ENCODE measurements around the gene ASMTL.
"Not testable (repeated sequence)": the region's sequence is repeated elsewhere in the genome, so short reads cannot be mapped to it uniquely, and the experiment has no call there.

Gene ASMTL, protein sequence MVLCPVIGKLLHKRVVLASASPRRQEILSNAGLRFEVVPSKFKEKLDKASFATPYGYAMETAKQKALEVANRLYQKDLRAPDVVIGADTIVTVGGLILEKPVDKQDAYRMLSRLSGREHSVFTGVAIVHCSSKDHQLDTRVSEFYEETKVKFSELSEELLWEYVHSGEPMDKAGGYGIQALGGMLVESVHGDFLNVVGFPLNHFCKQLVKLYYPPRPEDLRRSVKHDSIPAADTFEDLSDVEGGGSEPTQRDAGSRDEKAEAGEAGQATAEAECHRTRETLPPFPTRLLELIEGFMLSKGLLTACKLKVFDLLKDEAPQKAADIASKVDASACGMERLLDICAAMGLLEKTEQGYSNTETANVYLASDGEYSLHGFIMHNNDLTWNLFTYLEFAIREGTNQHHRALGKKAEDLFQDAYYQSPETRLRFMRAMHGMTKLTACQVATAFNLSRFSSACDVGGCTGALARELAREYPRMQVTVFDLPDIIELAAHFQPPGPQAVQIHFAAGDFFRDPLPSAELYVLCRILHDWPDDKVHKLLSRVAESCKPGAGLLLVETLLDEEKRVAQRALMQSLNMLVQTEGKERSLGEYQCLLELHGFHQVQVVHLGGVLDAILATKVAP

DNA sequence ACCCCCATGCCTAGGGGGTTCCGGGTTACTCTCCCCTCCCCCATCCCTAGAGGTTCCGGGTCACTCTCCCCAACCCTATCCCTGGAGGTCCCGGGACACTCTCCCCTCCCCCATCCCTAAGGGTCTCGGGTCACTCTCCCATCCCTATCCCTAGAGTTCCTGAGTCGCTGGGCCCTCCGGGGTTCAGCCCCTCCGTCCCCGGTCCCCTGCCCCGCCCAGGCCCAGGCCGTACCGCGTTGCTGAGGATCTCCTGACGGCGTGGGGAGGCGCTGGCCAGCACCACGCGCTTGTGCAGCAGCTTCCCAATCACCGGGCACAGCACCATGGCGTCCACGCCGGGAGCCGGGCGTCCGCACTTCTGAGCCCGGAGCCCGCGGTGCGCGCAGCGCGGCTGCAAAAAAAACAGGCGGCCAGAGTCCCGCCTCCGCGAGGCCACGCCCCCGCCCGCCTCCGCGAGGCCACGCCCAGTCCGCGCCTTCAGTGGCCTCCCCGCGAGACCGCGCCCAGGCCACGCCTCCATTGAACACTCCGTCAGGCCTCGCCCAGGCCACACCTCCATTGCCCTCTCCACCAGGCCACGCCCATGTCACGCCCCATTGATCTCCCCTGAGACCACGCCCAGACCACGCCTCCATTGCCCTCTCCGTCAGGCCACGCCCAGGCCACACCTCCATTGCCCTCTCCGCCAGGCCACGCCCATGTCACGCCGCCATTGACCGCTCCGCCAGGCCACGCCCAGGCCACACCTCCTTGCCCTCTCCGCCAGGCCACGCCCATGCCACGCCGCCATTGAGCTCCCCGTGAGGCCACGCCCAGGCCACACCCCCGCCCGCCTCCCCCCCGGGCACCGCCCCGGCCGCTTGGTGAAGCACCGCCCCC, at the start of gene ASMTL:
Gene ASMTL, minus strand, starts transcription at position 394 of the 879 bp plus-strand sequence. Its CDS starts 69 bp downstream, at position 325.
- DNase-seq (ENCODE audit: low read depth in 2 of 2) = peak; percentile 100

DNA sequence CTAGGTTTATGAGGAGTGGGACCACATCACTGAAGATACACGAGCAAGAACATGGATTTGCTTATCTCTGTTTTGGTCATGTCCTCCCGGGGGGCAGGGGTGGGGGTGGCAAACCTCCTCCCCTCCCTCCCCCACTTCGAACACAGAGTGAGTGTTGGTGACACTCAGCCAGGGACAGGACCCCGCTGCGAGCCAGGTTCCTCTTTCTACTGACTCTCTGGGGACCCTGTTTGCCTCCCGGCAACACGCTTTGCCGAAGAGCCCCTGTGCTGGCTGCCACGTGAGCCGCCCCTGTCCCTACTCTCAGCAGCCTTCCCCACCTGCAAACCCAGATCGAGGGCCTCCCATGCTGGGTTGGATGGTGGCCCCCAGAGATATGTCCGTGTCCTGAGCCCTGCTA, 49.5 kb upstream of the ASMTL start:
- no peak for DNase-seq (ENCODE audit: low read depth in 2 of 2)

DNA sequence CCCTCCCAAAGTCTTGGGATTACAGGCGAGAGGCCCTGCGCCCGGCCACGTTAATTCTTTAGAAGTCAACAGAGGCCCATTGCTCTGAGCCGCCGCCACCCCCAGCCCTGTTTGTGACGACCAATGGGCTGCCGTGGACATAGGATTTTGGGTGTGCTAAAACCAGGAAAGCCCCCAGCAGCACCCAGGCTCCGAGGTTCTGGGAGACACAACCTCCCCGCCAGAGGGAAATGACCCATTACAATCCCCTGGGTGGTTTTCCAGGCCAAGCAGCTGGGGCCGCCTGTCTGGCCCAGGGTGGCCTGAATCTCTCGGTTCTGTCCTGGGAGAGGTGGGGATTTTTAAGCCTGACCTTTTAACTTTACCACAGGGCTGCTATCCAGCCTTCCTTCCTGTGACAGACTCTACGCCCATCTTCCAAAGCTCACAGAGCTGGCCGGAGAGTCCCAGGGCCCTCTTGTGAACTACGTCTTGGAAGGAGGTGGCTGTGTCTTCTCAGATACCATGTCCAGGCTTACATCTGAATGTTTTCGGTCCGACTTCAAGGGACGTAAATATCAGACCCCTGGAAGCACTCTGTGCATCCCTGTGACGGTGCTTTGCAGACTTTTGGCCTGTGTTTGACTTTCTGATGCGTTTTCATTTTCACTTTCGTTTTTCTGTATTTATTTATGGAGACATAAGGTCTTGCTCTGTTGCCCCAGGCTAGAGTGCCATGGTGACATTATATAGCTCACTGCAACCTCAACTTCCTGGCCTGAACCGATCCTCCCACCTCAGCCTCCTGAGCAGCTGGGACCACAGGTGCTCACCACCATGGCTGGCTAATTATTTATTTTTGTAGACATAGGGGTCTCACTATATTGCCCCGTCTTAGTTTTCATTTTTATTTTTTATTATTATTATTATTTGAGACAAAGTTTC, 48.3 kb upstream of the ASMTL start:
- DNase-seq (ENCODE audit: low read depth in 2 of 2) = no peak

DNA sequence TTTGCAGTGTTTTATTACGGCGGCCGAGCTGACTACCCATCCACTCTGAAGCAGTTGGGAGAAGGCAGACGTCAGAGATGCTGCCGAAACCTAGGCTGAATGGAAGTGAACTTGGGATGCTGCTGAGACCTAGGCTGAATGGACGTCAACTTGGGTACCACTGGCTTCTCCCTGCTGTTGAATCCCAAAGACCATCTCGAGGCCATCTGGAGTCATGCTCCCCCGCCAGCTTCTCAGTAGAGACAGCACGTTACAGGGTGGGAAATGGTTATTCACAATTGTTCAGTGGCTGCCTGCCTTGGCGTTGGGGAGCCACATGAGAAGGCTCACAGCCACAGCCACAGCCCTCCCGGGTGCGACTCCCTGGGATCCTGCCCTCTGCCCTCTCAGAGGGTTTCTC, 43.4 kb upstream of the ASMTL start:
- no peak for DNase-seq (ENCODE audit: low read depth in 2 of 2)

DNA sequence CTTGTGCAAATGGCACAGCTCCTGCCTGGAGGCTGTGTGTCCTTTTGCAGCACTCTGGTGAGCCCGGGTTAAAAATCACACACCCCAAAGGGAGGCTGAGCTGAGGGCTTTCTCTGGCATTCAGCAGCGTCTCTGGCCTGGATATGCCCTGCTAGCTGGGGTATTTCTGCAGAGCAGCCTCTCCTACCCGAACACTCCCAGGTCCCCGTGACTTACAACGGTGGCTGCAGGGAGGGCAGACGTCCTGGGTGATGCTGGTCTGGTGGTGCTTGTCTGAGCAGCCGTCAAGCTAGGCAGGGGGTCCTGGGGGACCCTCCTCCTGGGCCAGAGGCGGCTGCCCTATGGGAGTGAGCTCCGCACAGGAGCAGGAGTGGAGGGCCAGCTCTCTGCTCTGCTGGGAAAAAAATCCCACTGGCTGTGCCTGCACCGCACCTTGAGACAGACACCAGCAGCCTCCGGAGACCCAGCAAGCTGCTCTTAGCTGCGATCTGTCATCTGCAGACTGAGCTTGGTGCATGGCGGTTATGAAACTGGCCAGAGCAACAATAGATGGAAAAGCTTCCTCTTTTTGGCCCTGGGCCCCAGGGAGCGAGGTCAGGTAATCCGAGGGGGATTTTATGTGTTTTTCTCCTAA, 41.3 kb upstream of the ASMTL start:
- DNase-seq (ENCODE audit: low read depth in 2 of 2) = no peak

DNA sequence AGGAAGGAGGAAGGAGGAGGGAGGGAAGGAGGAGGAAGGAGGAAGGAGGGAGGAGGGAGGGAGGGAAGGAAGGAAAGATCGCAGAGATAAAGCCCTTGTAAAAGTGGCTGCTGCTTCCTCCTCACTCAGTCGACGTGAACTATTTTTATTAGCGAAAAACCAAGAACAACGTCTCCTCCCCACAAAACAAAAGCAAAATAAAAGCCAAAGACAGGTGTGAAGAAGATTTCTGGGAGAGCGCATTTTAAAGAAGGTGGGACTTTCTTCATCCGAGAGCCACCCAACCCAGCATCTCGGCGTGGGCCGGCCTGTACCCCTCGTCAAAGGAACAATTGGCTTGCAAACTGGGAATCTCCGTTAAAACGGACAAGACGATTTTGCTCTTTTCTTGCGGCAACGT, 40.7 kb upstream of the ASMTL start:
- DNase-seq (ENCODE audit: low read depth in 2 of 2) = no peak

DNA sequence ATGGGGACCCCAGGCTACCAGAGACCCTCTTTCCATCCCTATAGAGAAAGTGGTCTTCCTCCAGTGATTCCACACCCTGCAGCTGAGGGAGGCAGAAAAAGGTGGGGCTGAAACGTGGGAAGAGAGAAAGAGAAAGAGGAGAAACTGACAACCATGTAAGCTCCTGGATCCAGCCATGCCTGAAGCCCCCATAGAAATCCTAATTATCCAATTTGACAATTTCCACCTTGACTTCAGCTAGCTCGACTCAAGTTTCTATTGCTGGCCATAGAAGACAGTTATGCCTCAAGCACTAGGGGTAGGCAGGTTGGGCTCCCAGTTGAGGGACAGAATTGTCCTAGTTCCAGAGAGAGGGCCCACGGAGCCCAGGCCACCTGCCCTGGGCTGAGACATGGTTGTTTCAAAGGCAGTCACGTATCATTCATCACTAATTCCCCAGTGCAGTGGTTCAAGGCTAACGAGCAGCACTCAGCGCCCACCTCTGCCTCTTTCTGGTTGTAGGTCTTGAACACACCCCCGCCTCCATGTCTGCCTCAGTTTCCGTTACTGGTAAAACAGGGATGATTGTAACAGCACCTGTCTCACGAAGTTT, 39.8 kb upstream of the ASMTL start:
- no peak for DNase-seq (ENCODE audit: low read depth in 2 of 2)

DNA sequence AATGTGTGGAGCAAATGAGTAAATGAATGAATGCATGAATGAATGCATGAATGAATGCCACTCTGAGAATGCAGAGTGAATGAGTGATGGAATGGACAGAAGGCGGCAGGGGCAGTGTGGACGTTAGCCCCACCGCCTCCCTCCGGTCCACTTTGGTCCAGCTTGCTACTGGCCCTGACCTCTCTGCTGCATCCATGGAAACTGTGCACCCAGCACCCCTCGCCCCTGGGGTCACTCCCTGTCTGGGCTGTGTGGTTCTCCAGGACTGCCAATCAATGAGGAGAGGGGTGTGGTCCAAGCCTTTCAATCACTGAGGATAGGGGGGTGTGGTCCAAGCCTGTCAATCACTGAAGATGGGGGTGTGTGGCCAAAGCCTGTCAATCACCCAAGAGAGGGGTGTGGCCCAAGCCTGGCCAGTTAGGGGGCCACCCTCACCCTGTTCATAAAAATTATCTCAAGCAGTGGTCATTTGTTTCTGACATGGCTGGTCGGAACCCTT, 39.2 kb upstream of the ASMTL start:
- DNase-seq (ENCODE audit: low read depth in 2 of 2) = peak in 1 of 2 experiments; percentile 52

DNA sequence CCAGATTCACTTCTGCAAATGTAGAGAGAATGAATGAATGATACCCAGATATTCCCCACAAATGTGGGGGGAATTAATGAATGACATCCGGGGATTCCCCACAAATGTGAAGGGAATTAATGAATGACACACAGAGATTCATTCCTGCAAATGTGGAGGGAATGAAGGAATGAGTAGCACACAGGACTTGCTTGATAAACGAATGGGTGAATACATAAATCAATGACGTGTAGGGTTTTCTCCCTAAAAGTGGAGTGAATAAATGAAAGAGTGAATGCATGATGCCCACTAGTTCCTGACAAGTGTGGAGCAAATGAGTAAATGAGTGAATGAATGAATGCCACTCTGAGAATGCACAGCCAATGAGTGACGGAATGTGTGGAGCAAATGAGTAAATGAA, 38.5 kb upstream of the ASMTL start:
- not testable (repeated sequence) for DNase-seq (ENCODE audit: low read depth in 2 of 2)

DNA sequence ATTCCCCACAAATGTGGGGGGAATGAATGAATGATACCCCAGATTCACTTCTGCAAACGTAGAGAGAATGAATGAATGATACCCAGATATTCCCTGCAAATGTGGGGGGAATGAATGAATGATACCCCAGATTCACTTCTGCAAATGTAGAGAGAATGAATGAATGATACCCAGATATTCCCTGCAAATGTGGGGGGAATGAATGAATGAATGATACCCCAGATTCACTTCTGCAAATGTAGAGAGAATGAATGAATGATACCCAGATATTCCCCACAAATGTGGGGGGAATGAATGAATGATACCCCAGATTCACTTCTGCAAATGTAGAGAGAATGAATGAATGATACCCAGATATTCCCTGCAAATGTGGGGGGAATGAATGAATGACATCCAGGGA, 38.0 kb upstream of the ASMTL start:
- not testable (repeated sequence) for DNase-seq (ENCODE audit: low read depth in 2 of 2)

DNA sequence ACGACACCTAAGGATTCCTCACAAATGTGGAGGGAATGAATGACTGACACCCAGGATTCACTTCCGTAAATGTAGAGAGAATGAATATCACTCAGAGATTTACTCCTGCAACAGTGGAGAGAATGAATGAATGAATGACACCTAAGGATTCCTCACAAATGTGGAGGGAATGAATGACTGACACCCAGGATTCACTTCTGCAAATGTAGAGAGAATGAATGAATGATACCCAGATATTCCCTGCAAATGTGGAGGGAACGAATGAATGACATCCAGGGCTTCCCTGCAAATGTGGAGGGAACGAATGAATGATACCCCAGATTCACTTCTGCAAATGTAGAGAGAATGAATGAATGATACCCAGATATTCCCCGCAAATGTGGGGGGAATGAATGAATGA, 36.6 kb upstream of the ASMTL start:
- DNase-seq (ENCODE audit: low read depth in 2 of 2) = not testable (repeated sequence)

DNA sequence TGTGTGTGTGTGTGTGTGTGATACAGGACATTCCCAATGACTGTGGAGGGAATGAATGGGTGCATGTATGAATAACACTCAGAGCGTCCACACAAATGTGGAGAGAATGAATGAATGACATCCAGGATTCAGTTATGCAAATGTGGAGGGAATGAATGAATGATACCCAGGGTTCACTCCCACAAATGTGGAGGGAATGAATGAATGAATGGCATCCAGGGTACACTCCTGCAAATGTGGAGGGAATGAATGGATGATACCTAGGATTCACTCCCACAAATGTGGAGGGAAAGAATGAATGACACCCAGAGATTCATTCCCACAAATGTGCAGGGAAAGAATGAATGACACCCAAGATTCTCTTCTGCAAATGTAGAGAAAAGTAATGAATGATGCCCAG, 36.0 kb upstream of the ASMTL start:
- DNase-seq (ENCODE audit: low read depth in 2 of 2) = no peak

DNA sequence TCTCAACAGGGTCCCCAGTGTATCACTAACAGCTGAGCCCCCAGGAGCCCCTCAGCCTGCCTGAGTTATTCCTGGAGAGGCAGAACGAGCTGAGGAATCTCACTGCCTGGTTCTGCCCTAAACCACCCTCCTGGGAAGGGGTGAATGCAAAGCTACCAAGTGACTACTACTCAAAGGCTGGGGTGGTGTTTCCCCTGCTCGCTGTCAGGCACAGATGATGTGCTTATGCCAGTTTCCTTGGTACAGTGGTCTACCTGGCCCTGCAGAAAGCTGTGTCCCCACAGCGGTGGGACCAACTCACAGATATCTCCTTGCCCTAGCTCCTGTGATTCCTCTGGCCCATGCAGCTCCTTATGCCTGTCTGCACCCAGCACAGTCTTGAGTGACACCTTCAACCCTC, 35.4 kb upstream of the ASMTL start:
- DNase-seq (ENCODE audit: low read depth in 2 of 2) = no peak

DNA sequence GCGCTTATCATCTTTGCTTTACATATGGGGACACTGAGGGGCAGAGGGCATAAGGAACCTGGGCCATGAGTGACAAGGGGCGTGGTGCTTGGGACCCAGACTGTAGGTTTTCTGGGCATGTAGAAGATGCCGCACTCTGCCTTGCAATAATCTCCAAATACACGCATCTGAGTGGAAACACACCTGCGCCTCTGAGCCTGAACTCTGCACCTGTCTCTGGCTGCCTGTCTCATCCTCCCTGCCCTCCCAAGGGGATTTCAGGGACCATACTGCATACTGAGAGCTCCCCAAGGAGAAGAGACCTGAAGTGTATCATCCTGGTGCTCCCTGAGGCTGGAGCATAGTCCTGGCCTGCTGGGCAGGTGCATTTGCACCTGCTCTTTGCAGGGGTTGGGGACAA, 34.7 kb upstream of the ASMTL start:
- no peak for DNase-seq (ENCODE audit: low read depth in 2 of 2)

DNA sequence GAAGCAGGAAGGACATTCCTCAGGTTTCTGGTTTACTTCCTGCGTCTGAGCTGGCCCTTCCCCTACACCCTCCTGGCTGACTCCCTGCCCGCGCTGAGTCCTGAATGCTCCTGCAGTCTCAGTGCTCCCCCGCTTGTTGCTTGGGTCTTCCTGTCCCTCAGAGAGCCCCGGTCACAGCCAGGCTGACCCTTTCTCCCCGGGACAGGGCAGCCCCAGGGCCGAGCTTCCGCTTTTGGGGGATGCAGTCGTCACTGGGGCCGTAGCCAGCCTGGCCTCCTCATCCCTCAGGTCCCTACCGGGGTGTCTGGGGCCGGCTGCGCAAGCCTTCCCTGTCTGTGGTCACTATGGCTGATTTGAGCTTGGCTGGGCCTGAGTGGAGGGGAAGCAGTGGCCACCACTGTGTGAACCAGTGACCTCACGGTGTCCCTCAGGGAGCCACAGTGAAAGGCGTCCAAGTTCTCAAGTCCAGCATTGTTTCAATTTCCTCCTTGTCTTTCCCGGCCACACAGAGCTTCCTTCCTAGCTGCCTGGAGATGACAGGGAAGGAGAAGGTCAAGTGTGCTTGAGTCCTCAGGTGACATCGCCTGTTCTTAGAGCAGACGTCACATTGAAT, 34.1 kb upstream of the ASMTL start:
- no peak for DNase-seq (ENCODE audit: low read depth in 2 of 2)

DNA sequence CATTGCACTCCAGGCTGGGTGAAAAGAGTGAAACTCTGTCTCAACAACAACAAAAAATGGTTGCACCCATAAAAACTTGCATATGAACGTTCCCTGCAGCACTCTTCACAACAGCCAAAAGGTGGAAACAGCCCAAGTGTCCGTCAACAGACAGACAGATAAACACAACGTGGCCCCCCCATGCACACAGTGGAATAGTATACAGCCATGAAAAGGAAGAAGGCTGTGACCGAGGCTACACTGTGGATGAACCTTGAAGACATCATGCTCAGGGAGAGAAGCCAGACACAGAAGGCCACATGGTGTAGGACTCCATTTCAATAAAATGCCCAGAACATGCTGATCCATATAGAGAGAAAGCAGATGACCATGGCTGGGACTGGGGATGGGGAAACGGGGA, 33.5 kb upstream of the ASMTL start:
- DNase-seq (ENCODE audit: low read depth in 2 of 2) = no peak

DNA sequence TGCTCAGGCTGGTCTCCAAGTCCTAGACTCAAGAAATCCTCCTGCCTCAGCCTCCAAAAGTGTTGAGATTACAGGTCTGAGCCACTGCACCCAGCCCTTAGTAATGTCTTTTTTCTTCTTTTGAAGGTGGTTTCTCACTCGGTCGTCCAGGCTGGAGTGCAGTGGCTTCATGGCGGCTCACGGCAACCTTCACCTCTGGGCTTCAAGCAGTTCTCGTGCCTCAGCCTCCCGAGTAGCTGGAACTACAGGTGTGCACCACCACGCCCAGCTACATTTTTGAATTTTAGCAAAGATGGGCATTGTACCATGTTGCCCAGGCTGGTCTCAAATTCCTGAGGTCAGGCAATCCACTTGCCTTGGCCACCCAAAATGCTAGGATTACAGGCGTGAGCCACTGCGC, 32.3 kb upstream of the ASMTL start:
- no peak for DNase-seq (ENCODE audit: low read depth in 2 of 2)

DNA sequence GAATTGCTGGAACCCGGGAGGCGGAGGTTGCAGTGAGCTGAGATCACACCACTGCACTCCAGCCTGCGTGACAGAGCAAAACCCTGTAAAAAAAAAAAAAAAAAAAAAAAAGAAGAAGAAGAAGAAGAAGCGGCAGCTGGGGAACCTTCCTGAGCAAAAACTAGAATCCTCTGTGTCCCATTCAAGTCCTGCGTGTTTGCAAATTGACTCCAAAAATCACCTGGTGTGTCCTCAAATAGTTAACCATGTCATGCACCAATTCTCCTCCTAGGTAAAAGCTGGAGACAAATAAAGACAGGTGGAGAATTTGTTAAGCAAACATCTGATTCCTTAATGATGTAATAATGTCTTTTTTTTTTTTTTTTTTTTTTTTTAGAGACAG, 31.9 kb upstream of the ASMTL start:
- DNase-seq (ENCODE audit: low read depth in 2 of 2) = no peak

DNA sequence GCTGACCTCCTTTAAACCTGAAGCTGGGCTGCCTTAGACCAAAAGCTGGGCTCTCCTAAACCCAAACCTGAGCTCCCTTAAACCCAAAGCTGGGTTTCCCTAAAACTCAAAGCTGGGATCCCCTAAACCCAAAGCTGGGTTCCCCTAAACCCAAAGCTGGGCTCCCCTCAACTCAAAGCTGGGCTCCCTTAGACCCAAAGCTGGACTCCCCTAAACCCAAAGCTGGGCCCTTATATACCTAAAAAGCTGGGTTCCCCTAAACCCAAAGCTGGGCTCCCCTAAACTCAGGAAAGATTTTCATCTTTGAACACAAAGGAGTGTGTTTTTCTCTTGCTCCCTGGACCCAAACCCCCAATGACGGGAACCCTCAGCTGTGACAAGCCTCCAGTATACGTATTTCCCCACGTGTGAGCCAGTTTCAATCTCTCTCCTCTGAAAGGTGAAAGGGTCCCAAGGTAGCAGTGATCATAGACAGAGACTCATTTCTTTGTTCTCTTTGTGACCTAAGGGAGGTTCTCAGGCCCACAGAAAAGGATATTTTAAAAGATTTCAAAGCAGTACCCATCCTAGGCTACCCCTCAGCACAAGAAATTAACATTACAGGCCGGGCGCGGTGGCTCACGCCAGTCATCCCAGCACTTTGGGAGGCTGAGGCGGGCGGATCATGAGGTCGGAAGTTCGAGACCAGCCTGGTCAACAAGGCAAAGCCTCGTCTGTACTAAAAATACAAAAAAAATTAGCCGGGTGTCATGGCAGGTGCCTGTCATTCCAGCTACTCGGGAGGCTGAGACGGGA, 31.3 kb upstream of the ASMTL start:
- no peak for DNase-seq (ENCODE audit: low read depth in 2 of 2)

All from stimulated activated CD4-positive, alpha-beta T cell treated with anti-CD3 and anti-CD28 coated beads, Interleukin-12 subunit alpha, Interleukin-12 subunit beta, amount 100 ng/mL, for 24 hours (primary cell).